RPMI7951 (cell line): ENCODE measurements around the gene GLTPD2. TPM values are rescaled to one million over a fixed set of nuclear protein-coding genes. Genes with fewer than 3 reads are reported as not detected.
"Not testable (repeated sequence)": the region's sequence is repeated elsewhere in the genome, so short reads cannot be mapped to it uniquely, and the experiment has no call there.

Experiments
- DNase-seq: peaks from one replicate; pipeline ENCODE4 v3.0.0-alpha.2; 2012; ENCODE audit warnings: low read depth
- total RNA-seq: library from RNA; depleted of rRNA; stranded (reverse); fragments of >200 nt; shearing (Covaris generic); gene quantifications from 2 replicates; pipeline ENCODE4 v1.2.3, GENCODE V29; 2014

Gene GLTPD2
- total RNA-seq, 1 experiment from 2014 or later = not detected

GRCh38 chr17:4807605-4808377, 19.0 kb downstream of the GLTPD2 start:
- DNase-seq = no peak

GRCh38 chr17:4808378-4808767, 19.6 kb downstream of the GLTPD2 start:
- no peak for DNase-seq

GRCh38 chr17:4810696-4811290, 22.0 kb downstream of the GLTPD2 start:
- DNase-seq = no peak

- no peak for DNase-seq
Observed at GRCh38 chr17:4811471-4811870, 22.7 kb downstream of the GLTPD2 start.

GRCh38 chr17:4812690-4813089, 23.9 kb downstream of the GLTPD2 start:
- no peak for DNase-seq

GRCh38 chr17:4815043-4815675, 26.4 kb downstream of the GLTPD2 start:
- no peak for DNase-seq

GRCh38 chr17:4816826-4817225, 28.1 kb downstream of the GLTPD2 start:
- no peak for DNase-seq

GRCh38 chr17:4818276-4818675, 29.5 kb downstream of the GLTPD2 start:
- DNase-seq = no peak

GRCh38 chr17:4822835-4823234, 34.1 kb downstream of the GLTPD2 start:
- DNase-seq = no peak

GRCh38 chr17:4823373-4824089, 34.8 kb downstream of the GLTPD2 start:
- DNase-seq = no peak

- DNase-seq = no peak
Observed at GRCh38 chr17:4827399-4827798, 38.6 kb downstream of the GLTPD2 start.

GRCh38 chr17:4832829-4833177, 44.0 kb downstream of the GLTPD2 start:
- DNase-seq = not testable (repeated sequence)

- peak; percentile 84 for DNase-seq
Observed at GRCh38 chr17:4833178-4833940, 44.6 kb downstream of the GLTPD2 start, which contains the start of gene MINK1. MINK1 (plus strand) TSS chr17:4833340; CDS start chr17:4833584, 244 bp downstream.

GRCh38 chr17:4833941-4834680, 45.3 kb downstream of the GLTPD2 start:
- DNase-seq = peak; percentile 40

- no peak for DNase-seq
Observed at GRCh38 chr17:4834681-4835020, 45.9 kb downstream of the GLTPD2 start.

- DNase-seq = no peak
Observed at GRCh38 chr17:4836221-4836620, 47.5 kb downstream of the GLTPD2 start.

GRCh38 chr17:4837471-4838308, 48.9 kb downstream of the GLTPD2 start:
- DNase-seq = no peak

- DNase-seq = no peak
Observed at GRCh38 chr17:4838309-4838785, 49.6 kb downstream of the GLTPD2 start.

GRCh38 chr17:4839221-4839620, 50.5 kb downstream of the GLTPD2 start:
- no peak for DNase-seq
